Measurements from ENCODE around the gene GABBR1. TPM values are rescaled to one million over a fixed set of nuclear protein-coding genes. Genes with fewer than 3 reads are reported as not detected.

The GABBR1 gene
- total RNA-seq, 1 donor, result 7.6 TPM

DNA sequence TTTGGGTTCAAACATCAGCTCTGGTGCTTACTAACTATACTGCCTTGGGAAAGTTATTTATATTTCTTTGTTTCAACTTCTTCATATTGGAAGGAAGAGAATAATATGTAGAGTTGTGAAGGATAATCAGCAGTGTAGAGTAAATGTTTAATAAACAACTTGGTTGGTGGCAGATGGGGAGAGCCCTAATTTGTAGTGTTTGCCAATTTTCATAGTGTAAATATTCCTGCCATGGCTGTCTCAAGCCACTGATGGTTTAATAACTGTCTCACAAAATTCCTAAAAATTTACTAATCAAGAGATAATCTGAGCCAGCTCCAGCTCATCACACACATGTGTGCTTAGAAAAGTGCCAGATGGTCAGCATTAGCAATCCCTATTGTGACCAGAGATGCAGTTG, 48.2 kb downstream of the GABBR1 start, which contains the start of gene OR2H2:
Gene OR2H2 (plus strand): TSS at position 301 of the 400 bp plus-strand sequence. CDS start 2,824 bp downstream, outside the sequence.
- no peaks in the 10 kb centered on the region for H3K36me3 ChIP-seq (ENCODE audit: insufficient read depth, low read length)
- H3K27ac ChIP-seq (ENCODE audit: low read depth, low read length), result no peak within 1 kb of the TSS
- no peaks in the 10 kb centered on the region for H3K4me1 ChIP-seq (ENCODE audit: insufficient read depth, low read length)
- H3K27me3 ChIP-seq (ENCODE audit: insufficient read depth, low read length), result no peaks in the 10 kb centered on the region
- H3K4me3 ChIP-seq (ENCODE audit: insufficient read depth, low read length), result no peak within 1 kb of the TSS
- H3K4me2 ChIP-seq (ENCODE audit: insufficient read depth, low read length), result no peak within 1 kb of the TSS
- H2AFZ ChIP-seq (ENCODE audit: low read length), result no peak within 1 kb of the TSS
- DNase-seq (ENCODE audit: insufficient read length, low spot score, missing footprints), result no peak
- no peaks in the 10 kb centered on the region for H3K79me2 ChIP-seq (ENCODE audit: insufficient read depth, low read length)
- no peaks in the 10 kb centered on the region for H3K9me3 ChIP-seq (ENCODE audit: low read depth, low read length)
- no peak for TF ChIP-seq CTCF (IDR thresholded peaks at IDR 0.05; ENCODE audit: extremely low read depth, low read depth, low read length)
- H4K20me1 ChIP-seq (ENCODE audit: insufficient read depth, low read length), result no peaks in the 10 kb centered on the region

DNA sequence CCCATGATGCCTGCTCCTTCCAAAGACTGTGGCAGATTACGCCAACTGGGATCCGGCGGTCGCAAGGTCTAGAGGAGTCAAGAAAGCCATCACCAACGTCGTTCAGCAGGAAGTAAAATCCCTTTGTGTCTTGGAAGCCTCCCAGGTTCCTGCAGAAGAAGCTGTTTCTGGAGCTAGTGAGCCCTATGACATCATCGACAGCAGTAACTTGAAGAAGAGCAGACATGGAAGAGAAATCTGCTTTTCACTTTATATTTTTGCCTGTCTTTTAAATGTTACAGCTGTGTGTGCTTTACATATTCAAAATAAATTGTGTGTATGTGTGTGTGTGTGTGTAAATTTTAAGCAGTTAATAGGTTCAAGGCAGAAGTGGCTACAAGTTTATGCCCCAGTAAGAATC, 55.4 kb downstream of the GABBR1 start:
- H3K4me1 ChIP-seq (ENCODE audit: insufficient read depth, low read length), result no peaks in the 10 kb centered on the region
- H3K9me3 ChIP-seq (ENCODE audit: low read depth, low read length), result no peaks in the 10 kb centered on the region
- H3K4me2 ChIP-seq (ENCODE audit: insufficient read depth, low read length), result no peak overlapping the region
- no peaks in the 10 kb centered on the region for H4K20me1 ChIP-seq (ENCODE audit: insufficient read depth, low read length)
- DNase-seq (ENCODE audit: insufficient read length, low spot score, missing footprints), result no peak
- no peaks in the 10 kb centered on the region for H3K27me3 ChIP-seq (ENCODE audit: insufficient read depth, low read length)
- no peak overlapping the region for H2AFZ ChIP-seq (ENCODE audit: low read length)
- no peak for TF ChIP-seq CTCF (IDR thresholded peaks at IDR 0.05; ENCODE audit: extremely low read depth, low read depth, low read length)
- no peak overlapping the region for H3K27ac ChIP-seq (ENCODE audit: low read depth, low read length)
- H3K36me3 ChIP-seq (ENCODE audit: insufficient read depth, low read length), result no peaks in the 10 kb centered on the region
- no peaks in the 10 kb centered on the region for H3K79me2 ChIP-seq (ENCODE audit: insufficient read depth, low read length)
- H3K4me3 ChIP-seq (ENCODE audit: insufficient read depth, low read length), result no peak overlapping the region

DNA sequence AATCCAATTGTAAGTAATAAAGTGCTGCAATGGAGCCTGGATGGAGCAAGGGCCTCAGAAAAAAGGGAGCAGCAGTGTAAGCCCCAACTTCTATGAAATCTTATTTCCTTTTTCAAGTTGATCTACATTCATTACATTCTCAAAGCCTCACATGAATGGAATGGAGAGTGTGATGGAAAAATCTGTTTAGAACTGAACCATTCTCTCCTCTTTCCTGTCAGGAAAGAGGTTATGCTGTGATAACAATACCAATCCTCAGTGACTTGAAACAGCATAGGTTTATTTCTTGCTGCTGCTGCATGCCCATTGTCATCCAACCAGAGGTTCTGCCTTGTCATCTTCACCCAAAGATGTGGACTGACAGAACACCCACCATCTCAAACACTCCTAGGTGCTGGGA, 56.9 kb downstream of the GABBR1 start:
- no peak overlapping the region for H3K4me3 ChIP-seq (ENCODE audit: insufficient read depth, low read length)
- H3K4me1 ChIP-seq (ENCODE audit: insufficient read depth, low read length), result no peaks in the 10 kb centered on the region
- TF ChIP-seq CTCF (IDR thresholded peaks at IDR 0.05; ENCODE audit: extremely low read depth, low read depth, low read length), result no peak
- no peaks in the 10 kb centered on the region for H3K79me2 ChIP-seq (ENCODE audit: insufficient read depth, low read length)
- DNase-seq (ENCODE audit: insufficient read length, low spot score, missing footprints), result no peak
- no peaks in the 10 kb centered on the region for H3K36me3 ChIP-seq (ENCODE audit: insufficient read depth, low read length)
- no peaks in the 10 kb centered on the region for H4K20me1 ChIP-seq (ENCODE audit: insufficient read depth, low read length)
- H3K4me2 ChIP-seq (ENCODE audit: insufficient read depth, low read length), result no peak overlapping the region
- H3K27me3 ChIP-seq (ENCODE audit: insufficient read depth, low read length), result no peaks in the 10 kb centered on the region
- H3K27ac ChIP-seq (ENCODE audit: low read depth, low read length), result no peak overlapping the region
- no peak overlapping the region for H2AFZ ChIP-seq (ENCODE audit: low read length)
- no peaks in the 10 kb centered on the region for H3K9me3 ChIP-seq (ENCODE audit: low read depth, low read length)

- Histone ChIP-seq H4K20me1 (ENCODE audit: insufficient read depth, low read length) (no peaks in the 10 kb centered on the region), H3K9me3 (ENCODE audit: low read depth, low read length) (no peaks in the 10 kb centered on the region), H3K27ac (ENCODE audit: low read depth, low read length) (no peak overlapping the region), H3K4me2 (ENCODE audit: insufficient read depth, low read length) (no peak overlapping the region), H3K4me3 (ENCODE audit: insufficient read depth, low read length) (no peak overlapping the region), H3K36me3 (ENCODE audit: insufficient read depth, low read length) (no peaks in the 10 kb centered on the region), H2AFZ (ENCODE audit: low read length) (no peak overlapping the region), H3K79me2 (ENCODE audit: insufficient read depth, low read length) (no peaks in the 10 kb centered on the region), H3K4me1 (ENCODE audit: insufficient read depth, low read length) (no peaks in the 10 kb centered on the region), H3K27me3 (ENCODE audit: insufficient read depth, low read length) (no peaks in the 10 kb centered on the region)
- no peak for TF ChIP-seq CTCF (IDR thresholded peaks at IDR 0.05; ENCODE audit: extremely low read depth, low read depth, low read length)
- no peak for DNase-seq (ENCODE audit: insufficient read length, low spot score, missing footprints)
Measured at GRCh38 chr6:29567991-29568390, 65.0 kb downstream of the GABBR1 start.

Data from osteoblast (primary cell).